ENCODE data around the gene EPO.

GRCh38 chr7:100730136-100730800 lies 10.0 kb downstream of the EPO start:
- no peak for TF ChIP-seq ZC3H10 (CRISPR knock-in tag; IDR thresholded peaks at IDR 0.05)
- no peak for TF ChIP-seq ZFP30 (CRISPR knock-in tag; IDR thresholded peaks at IDR 0.05)
- TF ChIP-seq, protein P1, sequence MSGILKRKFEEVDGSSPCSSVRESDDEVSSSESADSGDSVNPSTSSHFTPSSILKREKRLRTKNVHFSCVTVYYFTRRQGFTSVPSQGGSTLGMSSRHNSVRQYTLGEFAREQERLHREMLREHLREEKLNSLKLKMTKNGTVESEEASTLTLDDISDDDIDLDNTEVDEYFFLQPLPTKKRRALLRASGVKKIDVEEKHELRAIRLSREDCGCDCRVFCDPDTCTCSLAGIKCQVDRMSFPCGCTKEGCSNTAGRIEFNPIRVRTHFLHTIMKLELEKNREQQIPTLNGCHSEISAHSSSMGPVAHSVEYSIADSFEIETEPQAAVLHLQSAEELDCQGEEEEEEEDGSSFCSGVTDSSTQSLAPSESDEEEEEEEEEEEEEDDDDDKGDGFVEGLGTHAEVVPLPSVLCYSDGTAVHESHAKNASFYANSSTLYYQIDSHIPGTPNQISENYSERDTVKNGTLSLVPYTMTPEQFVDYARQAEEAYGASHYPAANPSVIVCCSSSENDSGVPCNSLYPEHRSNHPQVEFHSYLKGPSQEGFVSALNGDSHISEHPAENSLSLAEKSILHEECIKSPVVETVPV (CRISPR knock-in tag; IDR thresholded peaks at IDR 0.05) = no peak
- TF ChIP-seq SNAI2 (CRISPR knock-in tag; IDR thresholded peaks at IDR 0.05) = no peak
- TF ChIP-seq ZNF70 (CRISPR knock-in tag; IDR thresholded peaks at IDR 0.05) = no peak
- no peak for TF ChIP-seq RARB (CRISPR knock-in tag; IDR thresholded peaks at IDR 0.05)
- TF ChIP-seq, protein P2, sequence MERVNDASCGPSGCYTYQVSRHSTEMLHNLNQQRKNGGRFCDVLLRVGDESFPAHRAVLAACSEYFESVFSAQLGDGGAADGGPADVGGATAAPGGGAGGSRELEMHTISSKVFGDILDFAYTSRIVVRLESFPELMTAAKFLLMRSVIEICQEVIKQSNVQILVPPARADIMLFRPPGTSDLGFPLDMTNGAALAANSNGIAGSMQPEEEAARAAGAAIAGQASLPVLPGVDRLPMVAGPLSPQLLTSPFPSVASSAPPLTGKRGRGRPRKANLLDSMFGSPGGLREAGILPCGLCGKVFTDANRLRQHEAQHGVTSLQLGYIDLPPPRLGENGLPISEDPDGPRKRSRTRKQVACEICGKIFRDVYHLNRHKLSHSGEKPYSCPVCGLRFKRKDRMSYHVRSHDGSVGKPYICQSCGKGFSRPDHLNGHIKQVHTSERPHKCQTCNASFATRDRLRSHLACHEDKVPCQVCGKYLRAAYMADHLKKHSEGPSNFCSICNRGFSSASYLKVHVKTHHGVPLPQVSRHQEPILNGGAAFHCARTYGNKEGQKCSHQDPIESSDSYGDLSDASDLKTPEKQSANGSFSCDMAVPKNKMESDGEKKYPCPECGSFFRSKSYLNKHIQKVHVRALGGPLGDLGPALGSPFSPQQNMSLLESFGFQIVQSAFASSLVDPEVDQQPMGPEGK (CRISPR knock-in tag; IDR thresholded peaks at IDR 0.05; ENCODE audit: borderline replicate concordance) = no peak
- TF ChIP-seq POU6F1 (CRISPR knock-in tag; IDR thresholded peaks at IDR 0.05; ENCODE audit: borderline replicate concordance, low read depth) = no peak
- TF ChIP-seq ARNTL (CRISPR knock-in tag; IDR thresholded peaks at IDR 0.05; ENCODE audit: borderline replicate concordance, low read depth) = no peak
- no peak for TF ChIP-seq ZFP3 (CRISPR knock-in tag; IDR thresholded peaks at IDR 0.05)
- no peak for TF ChIP-seq CREB5 (CRISPR knock-in tag; IDR thresholded peaks at IDR 0.05; ENCODE audit: low read depth)
- TF ChIP-seq TSHZ2 (CRISPR knock-in tag; IDR thresholded peaks at IDR 0.05) = no peak
- no peak for TF ChIP-seq TCF4 (CRISPR knock-in tag; IDR thresholded peaks at IDR 0.05; ENCODE audit: borderline replicate concordance)
- TF ChIP-seq GLIS3 (CRISPR knock-in tag; IDR thresholded peaks at IDR 0.05) = no peak

Data from SK-N-SH treated with all-trans-retinoic acid at 6 μM for 48 hours (cell line).